HepG2 (cell line): Measurements from ENCODE around the gene CETN2.

ENCODE experiments used
- AFF4 ChIP-seq: sonication (generic); formaldehyde crosslinking; IDR thresholded peaks from 2 replicates; pipeline ENCODE4 v1.4.0; 2020; ENCODE audit warnings: missing genetic modification reagents
- CTCF ChIP-seq: sonication (generic); formaldehyde crosslinking; IDR thresholded peaks from 2 replicates; pipeline ENCODE4 v1.5.0; 2020; ENCODE audit warnings: mild to moderate bottlenecking, missing genetic modification reagents, moderate library complexity
- FOXP1 ChIP-seq, 2 experiments: fragments of 450-650 bp in 1 of 2; IDR thresholded peaks; 2 replicates each; pipeline ENCODE4 v1.6.1; 2017 to 2018; ENCODE audit warnings: antibody characterized with exemption in 1 of 2

- no peak for TF ChIP-seq CTCF (CRISPR knock-in tag)
- TF ChIP-seq FOXP1 (IDR thresholded peaks at IDR 0.05), result no peak
- TF ChIP-seq FOXP1 (CRISPR knock-in tag; IDR thresholded peaks at IDR 0.05), result no peak
- TF ChIP-seq AFF4 (CRISPR knock-in tag), result no peak
Observed at GRCh38 chrX:152798945-152799344, 31.6 kb downstream of the CETN2 start.
